ENCODE measurements around the gene PLBD2.

PLBD2 gene

DNA sequence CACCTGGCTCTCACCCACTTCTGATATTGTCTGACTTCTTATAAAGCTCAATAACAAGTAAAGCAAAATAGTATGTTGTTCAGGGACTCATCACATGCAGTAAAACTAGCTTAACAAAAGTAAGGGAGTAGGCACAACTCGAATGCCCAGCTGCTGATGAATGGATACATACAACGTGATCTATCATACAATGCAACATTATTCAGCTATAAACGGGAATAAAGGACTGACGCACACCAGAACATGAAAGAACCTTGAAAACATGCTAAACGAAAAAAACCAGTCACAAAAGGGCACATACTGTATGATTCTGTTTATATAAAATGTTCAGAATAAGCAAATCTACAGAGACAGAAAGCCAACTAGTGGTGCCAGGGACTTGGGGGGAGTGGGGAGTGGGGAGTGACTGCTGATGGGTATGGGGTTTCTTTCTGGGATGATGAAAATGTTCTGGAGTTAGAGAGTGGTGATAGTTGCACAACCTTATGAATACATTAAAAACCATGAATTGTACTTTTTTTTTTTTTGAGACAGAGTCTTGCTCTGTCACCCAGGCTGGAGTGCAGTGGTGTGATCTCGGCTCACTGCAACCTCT lies 11.1 kb downstream of the PLBD2 start:
- DNase-seq (ENCODE audit: low read depth in 2 of 2), result no peak

DNA sequence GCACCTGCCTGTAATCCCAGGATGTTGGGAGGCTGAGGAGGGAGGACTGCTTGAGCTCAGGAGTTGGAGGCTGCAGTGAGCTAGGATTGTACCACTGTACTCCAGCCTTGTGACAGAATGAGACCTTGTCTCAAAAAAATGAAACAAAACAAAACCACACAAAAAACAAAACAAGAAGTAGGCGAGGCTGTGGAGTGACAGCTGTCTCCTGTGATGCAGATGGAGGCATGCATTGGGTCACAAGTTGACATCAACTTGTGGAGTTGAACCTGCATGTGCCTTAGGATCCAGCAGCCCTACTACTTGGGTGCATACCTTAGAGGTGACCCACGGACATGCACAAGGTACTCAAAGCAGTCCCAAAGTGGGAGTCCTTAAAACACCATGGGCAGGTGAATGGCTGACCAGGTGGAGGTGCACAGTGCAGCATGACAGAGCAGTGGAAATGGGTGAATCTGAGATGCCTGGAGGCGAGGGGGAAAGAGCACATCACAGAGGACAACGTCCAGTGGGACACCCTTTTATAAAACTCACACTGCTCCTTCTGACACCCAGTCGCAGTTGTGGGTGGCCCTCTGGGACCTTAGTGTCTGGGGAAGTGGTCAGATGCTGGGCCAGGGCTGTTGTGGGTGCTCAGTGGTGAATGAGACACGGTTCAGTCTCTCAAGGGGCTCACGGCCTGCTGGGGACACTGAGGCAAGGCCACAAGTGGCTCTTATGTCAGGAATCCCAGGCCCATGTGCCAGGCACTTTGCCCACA lies 12.7 kb downstream of the PLBD2 start:
- no peak for DNase-seq (ENCODE audit: low read depth in 2 of 2)

DNA sequence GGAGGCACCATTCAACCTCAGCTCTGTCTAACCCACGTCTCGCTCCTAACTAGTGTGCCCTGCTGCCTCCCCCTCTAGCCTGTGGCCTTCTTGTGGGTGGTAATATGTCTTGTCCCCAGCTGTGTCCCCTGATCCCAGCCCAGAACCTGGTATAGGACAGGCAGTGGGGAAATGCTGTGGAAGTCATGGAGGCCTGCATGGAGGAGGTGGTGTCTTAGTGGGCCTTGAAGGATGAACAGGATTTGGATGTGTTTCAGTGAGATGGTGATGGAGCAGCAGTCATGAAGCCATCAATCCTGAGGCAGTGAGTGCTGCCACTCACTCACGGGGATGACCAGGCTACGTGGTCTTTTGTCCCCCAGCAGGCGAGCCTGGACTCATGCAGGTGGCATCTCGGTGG lies 13.4 kb downstream of the PLBD2 start:
- DNase-seq (ENCODE audit: low read depth in 2 of 2), result no peak

DNA sequence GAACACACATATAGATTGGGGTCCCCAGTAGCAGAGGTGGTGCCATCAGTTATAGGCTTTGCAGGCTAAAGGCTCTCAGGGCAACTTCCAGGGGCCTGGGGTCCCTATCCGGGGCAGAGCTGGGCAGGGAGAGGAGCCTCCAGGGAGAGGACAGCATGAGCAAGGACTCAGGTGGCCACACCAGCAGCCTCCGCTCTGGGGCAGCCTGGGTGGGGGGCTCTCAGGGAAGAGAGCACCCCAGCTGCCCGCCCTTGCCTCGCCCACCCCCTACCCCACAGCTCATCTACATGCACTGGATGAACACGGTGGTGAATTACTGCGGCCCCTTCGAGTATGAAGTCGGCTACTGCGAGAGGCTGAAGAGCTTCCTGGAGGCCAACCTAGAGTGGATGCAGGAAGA lies 14.0 kb downstream of the PLBD2 start:
- DNase-seq (ENCODE audit: low read depth in 2 of 2), result no peak

DNA sequence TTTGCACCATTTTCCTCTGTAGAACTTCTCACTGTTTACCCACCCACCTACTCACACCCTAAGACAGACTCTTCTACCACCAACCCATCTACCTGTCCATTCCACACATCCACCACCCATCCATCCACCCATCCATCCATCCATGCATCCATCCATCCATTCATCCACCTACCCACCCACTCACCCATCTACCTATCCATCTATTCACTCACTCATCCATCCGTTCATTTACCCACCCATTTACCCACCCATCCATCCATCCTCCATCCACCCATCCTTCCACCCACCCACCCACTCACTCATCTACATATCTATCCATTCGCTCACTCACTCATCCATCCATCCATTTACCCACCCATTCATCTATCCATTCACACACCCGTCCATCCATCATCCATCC lies 15.1 kb downstream of the PLBD2 start:
- DNase-seq (ENCODE audit: low read depth in 2 of 2), result no peak

DNA sequence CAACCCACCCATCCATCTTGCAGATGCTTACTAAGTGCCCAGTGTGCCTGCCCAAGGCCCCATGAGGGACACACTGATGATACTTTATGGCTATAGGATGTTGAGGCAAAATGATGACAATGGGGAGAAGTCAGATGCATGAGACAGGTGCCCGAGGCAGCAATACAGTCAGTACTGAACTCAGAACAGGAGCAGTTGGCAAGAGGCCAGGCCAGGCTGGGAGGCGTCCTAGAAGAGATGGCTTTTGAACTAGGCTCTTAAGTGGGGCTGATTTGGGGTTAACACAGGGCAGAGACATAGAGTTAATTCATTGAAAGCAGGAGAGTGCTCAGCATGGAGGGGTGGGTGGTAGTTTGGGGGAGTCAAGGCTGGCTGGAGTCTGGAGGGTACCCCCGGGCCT lies 15.6 kb downstream of the PLBD2 start:
- DNase-seq (ENCODE audit: low read depth in 2 of 2), result no peak

DNA sequence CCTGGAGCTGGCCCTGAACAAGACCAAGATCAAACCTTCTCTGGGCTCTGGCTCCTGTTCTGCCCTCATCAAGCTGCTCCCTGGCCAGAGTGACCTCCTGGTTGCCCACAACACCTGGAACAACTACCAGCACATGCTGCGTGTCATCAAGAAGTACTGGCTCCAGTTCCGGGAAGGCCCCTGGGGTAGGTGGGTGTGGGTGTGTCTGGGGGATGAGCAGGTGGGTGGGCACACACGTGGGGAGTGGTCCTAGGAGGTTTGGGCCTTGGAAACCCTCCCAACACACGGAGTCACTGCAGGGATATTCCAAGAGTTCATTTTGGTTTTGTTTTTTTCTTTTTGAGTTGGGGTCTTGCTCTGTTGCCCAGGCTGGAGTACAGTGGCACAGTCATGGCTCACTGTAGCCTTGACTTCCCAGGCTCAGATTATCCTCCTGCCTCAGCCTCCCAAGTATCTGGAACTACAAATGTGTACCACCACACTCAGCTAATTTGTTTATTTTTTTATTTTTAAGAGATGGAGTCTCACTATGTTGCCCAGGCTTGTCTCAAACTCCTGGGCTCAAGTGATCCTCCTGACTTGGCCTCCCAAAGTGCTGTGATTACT lies 16.5 kb downstream of the PLBD2 start:
- DNase-seq (ENCODE audit: low read depth in 2 of 2), result no peak

DNA sequence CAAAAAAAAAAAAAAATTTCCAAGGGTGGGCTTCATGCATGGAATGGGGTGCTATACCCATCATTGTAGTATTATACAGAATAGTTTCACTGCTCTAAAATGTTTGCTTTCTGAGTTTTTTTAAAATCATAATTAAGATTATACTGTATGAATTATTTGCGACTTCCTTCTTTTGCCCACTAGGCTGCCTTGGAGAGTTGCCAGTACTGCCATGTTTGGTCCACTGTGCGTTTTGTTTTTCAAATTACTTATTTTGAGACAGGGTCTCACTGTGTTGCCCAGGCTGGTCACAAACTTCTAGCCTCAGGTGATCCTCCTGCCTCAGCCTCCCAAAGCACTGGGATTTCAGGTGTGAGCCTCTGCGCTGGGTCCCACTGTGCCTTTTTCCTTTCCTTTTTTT lies 19.9 kb downstream of the PLBD2 start:
- DNase-seq (ENCODE audit: low read depth in 2 of 2), result no peak

DNA sequence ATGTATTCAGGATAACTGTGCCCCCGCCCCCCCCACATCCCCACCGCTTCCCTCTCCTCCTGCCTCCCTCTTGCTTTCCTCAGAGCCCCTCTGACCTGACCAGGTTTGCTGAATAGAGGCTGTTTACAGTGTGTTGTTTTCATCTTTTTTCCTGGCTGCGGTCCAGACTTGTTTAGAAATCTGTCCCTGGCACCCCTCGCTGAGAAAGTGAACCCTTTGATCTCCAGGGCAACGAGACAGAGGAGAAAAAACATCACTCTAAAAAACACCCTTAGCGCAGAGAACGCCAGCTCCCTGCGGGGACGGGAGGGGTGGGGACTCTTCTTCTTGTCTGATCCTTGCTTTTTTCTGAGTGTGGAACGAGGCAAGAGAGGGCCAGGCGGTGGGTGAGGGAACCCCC lies 22.8 kb downstream of the PLBD2 start:
- no peak for DNase-seq (ENCODE audit: low read depth in 2 of 2)

DNA sequence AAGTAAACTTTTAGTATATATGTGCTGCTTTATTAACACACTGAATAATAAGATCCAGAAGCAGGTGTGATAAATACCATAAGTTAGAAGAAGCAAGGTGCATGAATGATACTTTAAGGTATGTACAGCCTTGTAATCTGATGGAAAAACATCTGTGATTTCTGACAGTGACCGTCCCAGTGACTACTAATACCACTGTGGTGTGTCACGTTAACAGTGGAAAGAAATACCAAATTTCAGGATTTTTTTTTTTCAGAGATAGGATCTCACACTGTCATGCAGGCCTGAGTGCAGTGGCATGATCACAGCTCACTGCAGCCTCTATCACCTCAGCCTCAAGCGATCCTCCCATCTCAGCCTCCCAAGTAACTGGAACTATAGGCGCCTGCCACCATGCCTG lies 23.8 kb downstream of the PLBD2 start:
- no peak for DNase-seq (ENCODE audit: low read depth in 2 of 2)

DNA sequence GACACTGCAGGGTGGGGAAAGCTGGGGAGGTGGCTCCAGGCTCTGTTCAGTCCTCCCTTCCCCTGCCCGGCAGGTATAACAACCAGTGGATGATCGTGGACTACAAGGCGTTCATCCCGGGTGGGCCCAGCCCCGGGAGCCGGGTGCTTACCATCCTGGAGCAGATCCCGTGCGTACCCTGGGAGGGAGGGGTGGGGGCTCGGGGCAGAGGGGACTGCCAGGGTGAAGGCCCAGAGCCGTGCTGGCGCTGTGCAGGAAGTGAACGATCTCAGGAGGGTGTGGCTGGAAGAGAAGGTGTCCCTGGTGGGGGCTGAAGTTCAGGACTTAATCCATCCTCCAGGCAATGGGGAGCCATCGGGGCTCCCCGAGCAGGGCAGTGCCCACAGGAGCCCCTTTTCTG lies 26.4 kb downstream of the PLBD2 start:
- no peak for DNase-seq (ENCODE audit: low read depth in 2 of 2)

DNA sequence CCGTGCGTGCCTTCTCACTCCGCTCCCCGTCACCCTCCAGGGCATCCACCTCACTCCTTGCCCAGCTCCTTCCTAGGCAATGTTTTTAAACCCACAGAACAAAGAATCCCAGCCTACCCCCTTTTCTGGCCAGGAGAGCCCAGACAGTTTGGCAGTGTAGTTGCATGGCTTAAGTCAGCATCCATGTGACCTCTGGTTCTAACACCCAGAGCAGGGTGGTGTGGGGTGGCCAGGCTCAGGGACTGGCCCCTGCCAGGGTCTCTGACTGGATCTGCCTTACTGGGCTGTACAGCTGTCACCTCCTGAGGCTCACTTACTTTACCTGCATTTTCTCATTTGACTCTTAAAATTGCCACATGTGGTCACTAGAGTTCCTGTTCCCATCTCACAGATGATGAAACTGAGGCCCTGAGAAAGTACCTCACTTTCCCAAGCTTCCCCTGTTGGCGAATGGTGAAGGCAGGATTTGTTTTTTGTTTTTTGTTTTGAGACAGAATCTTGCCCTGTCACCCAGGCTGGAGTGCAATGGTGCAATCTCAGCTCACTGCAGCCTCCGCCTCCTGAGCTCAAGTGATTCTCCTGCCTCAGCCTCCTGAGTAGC lies 27.0 kb downstream of the PLBD2 start:
- DNase-seq (ENCODE audit: low read depth in 2 of 2), result no peak

DNA sequence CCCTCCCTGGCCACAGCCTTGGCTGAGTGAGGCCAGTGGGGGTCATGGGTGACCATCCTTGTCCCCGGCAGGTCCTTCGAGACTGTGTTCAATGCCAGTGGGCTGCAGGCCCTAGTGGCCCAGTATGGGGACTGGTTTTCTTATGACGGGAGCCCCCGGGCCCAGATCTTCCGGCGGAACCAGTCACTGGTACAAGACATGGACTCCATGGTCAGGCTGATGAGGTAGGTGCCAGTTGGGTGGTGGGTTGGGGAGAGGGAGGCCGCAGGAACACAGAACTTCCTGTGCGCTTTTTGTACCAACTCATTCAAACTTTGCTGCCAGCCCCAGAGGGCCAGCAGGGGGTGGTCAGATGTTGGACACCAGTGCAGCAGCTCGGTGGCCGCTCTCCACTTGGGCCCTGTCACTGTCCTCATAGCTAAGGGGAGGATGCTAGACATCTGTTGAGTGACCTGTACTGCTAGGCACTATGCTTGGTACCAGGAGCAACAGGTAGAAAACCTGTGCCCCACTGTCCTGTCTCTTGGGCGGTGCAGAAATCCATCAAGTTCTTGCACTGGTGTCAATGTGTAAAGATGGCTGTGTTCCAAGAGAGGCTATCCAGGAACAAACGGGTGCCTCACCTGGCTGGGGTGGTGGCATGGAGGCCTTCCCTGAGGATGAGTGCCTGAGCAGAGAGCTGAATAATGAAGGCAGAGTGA lies 28.6 kb downstream of the PLBD2 start:
- DNase-seq (ENCODE audit: low read depth in 2 of 2), result no peak

DNA sequence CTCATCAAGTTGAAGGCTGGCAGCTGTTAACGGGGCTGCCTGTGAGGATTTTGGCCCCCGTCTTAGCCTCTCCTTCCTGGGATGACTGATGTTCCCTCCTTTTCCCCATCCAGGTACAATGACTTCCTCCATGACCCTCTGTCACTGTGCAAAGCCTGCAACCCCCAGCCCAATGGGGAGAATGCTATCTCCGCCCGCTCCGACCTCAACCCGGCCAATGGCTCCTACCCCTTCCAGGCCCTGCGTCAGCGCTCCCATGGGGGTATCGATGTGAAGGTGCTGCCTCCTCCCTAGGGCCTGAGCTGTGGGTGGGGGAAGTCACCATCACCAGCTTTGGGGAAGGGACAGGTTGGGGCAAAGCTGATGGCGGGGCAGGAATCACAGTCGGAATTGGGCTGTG lies 29.2 kb downstream of the PLBD2 start:
- no peak for DNase-seq (ENCODE audit: low read depth in 2 of 2)

DNA sequence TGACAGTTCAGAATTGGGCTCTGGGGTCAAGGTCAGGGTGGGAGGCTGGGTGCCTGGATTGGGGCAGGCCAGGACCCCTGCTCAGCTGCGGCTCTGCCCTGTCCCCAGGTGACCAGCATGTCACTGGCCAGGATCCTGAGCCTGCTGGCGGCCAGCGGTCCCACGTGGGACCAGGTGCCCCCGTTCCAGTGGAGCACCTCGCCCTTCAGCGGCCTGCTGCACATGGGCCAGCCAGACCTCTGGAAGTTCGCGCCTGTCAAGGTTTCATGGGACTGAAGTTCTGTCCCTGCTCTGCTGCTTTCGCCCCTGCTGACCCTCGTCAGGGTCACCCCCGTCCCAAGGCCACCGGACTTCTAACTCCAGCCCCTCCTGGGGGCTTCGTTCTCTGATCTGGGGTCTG lies 30.0 kb downstream of the PLBD2 start:
- DNase-seq (ENCODE audit: low read depth in 2 of 2), result no peak

DNA sequence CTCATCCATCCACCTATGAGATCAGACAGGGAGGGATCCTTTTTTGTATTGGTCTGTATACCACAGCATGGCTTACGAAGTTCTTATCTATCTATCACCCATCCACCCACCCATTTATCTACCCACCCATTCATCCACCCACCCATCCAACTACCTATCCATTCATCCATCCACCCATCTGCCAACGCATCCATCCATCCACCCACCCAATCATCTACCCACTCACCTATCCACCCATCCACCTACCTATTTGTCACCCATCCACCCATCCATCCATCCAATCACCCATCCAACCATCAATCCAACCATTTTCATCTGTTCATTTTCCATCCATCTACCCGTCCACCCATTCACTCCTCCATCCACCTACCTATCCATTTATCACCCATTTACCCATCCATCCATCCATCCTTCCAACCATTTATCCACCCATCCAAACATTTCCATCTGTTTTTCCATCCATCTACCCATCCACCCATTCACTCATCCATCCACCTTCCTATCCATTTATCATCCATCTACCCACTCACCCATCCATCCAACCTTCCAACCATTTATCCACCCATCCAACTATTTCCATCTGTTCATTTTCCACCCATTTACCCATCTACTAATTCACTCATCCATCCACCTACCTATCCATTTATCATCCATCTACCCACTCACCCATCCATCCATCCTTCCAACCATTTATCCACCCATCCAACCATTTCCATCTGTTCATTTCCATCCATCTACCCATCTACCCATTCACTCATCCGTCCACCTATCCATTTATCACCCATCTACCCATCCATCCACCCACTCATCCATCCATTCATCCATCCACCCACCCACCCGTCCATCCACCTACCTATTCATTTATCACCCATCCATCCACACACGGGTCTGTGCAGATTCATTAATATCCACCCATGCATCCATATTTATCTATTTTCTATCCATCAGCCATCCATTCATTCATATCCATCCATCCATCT lies 32.0 kb downstream of the PLBD2 start:
- DNase-seq (ENCODE audit: low read depth in 2 of 2), result no peak

DNA sequence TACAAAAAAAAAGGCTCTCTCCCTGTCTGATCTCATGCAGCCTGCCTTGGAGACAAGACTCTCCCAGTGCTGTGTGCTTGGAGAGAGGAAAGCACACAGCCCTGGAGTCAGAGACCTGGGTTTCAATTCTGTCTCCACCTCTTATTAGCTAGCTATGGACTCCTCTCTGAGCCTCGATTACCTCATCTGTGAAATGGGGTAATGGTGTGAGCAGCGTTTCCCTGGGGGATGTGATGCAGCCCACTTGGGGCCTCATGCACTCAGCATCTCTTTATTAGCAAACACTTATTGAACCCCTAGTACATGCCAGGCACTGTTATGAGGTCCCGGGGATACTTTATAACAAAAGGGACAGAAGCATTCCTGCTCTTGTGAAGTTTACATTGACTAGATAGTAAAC lies 32.8 kb downstream of the PLBD2 start:
- no peak for DNase-seq (ENCODE audit: low read depth in 2 of 2)

DNA sequence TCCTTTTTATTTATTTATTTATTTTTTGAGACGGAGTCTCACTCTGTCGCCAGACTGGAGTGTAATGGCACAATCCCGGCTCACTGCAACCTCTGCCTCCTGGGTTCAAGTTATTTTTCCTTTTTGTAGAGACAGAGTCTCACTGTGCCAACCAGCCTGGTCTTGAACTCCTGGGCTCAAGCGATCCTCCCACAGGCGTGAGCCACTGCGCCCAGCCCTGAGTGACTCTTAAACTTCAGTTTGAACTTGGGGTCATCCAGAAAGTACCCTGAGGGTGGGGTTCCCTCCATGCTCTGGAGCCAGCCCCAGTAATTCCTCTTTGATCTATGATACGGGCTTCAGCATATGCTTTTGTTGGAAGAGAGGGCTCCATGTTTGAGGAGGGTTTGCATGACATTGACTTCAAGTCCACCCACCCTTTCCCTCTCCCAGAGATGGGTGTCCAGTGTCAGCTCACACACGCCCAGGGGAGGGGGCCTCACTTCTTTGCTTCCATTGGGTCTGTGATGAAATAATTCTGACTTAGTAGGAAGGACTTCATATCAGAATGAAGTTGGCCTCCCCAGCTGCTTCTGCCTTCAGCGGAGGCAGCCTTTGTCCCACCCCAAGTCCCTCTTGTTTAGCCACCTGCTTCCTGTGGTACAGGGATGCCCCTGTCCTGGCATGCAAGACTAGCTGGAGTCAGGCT lies 33.4 kb downstream of the PLBD2 start:
- no peak for DNase-seq (ENCODE audit: low read depth in 2 of 2)

DNA sequence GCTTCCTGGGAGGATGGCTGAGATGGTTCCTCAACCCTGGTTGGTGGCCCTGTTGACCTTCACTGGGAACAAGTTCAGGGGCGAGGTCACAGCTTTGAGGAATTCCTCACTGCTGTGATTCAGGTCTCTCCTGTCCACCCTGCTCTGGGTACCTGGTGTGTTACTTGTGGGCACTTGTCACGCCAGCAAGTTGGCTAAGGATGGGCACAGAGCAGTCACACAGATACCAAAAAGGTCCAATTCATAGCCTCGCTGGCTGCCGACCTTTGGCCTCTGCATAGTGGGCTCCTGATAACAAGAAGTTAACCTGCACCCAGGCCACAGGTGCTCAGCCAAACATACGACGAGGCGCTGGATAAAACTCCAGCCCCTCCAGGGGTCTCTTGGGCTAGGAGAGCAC lies 34.1 kb downstream of the PLBD2 start:
- DNase-seq (ENCODE audit: low read depth in 2 of 2), result no peak

DNA sequence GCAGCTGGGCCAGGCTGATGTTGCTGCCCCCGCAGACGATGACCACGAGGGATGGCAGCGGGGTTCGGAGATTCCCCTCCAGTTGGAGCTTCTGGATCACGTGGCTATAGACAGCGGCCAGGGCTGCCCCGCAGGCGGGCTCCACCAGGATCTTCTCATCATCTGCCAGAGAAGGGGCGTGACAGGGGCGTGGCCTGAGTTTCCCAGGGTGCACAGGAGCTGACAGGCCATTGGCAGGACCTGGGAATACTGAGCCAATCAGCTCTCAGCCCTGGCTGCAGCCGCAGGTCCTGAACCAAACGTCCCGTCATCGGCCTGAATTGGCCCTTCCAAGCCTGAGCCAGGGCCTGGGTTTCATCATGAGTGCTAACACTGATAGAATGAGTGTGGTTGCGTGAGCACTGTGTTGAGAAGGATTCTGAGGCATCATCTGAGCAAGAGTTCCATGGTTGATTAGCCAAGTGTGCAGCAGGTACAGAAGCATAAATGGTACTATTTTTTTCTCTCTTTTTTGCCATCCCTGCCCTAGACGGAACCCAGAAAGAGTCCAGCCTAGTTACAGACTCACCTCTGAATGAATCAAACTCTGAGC lies 34.7 kb downstream of the PLBD2 start:
- DNase-seq (ENCODE audit: low read depth in 2 of 2), result no peak

Data from activated CD8-positive, alpha-beta memory T cell treated with anti-CD3 and anti-CD28 coated beads for 4 hours (primary cell).